PC-9 (cell line): Measurements from ENCODE around the gene ISG20. TPM values are rescaled to one million over a fixed set of nuclear protein-coding genes. Genes with fewer than 3 reads are reported as not detected.

Source experiments
- BruUV-seq: library from RNA; stranded (reverse); fragments of 400-500 nt; replicated peaks from 2 replicates; lab custom pipeline; 2021; lab: Mats Ljungman, UMichigan
- CTCF ChIA-PET: fragments of 300-600 bp; sonication (Branson Sonifier 250); formaldehyde crosslinking; loops from one replicate; lab custom pipeline; 2022; ENCODE audit warnings: antibody characterized with exemption; lab: Charles Lee
- POLR2A ChIA-PET: fragments of 300-600 bp; sonication (Branson Sonifier 250); formaldehyde crosslinking; loops from one replicate; lab custom pipeline; 2022; ENCODE audit warnings: antibody characterized with exemption; ENCODE audit not compliant: unreplicated experiment; lab: Charles Lee
- DNase-seq, 2 experiments: peaks; one replicate each; pipeline versions ENCODE4 v3.0.0 to v3.0.0-alpha.2; 2015 to 2022; ENCODE audit warnings: mixed read lengths in 1 of 2
- H2AFZ ChIP-seq: fragments of 200-600 bp; sonication (generic); 2 replicates; pipeline ENCODE4 v1.8.1; 2017; ENCODE audit warnings: antibody characterized with exemption
- H3F3A ChIP-seq: fragments of 200-600 bp; sonication (generic); 2 replicates; pipeline ENCODE4 v1.8.1; 2017; ENCODE audit warnings: antibody characterized with exemption, mild to moderate bottlenecking, low read depth; ENCODE audit not compliant: insufficient read depth
- H3K27ac ChIP-seq: fragments of 200-600 bp; sonication (generic); 2 replicates; pipeline ENCODE4 v1.6.1; 2016; ENCODE audit warnings: mixed run types
- H3K27me3 ChIP-seq: fragments of 200-600 bp; sonication (generic); 2 replicates; pipeline ENCODE4 v1.6.1; 2016; ENCODE audit warnings: low read depth, mixed run types; ENCODE audit not compliant: insufficient read depth
- H3K36me3 ChIP-seq: fragments of 200-600 bp; sonication (generic); 2 replicates; pipeline ENCODE4 v1.6.1; 2016; ENCODE audit warnings: low read depth, mixed run types
- H3K4me1 ChIP-seq: fragments of 200-600 bp; sonication (generic); replicated peaks from 2 replicates; pipeline ENCODE4 v1.6.1; 2016; ENCODE audit warnings: mixed run types; ENCODE audit not compliant: insufficient read depth
- H3K4me2 ChIP-seq: fragments of 200-600 bp; sonication (generic); 2 replicates; pipeline ENCODE4 v1.6.1; 2017; ENCODE audit warnings: mixed run types
- H3K4me3 ChIP-seq: fragments of 200-600 bp; sonication (generic); 2 replicates; pipeline ENCODE4 v1.6.1; 2016; ENCODE audit warnings: mixed run types
- H3K79me2 ChIP-seq: fragments of 200-600 bp; sonication (generic); 2 replicates; pipeline ENCODE4 v1.6.1; 2017; ENCODE audit warnings: low read depth, mixed run types
- H3K9me2 ChIP-seq: fragments of 200-600 bp; sonication (generic); 2 replicates; pipeline ENCODE4 v1.8.1; 2017; ENCODE audit warnings: mild to moderate bottlenecking; ENCODE audit not compliant: insufficient read depth
- H3K9me3 ChIP-seq: fragments of 200-600 bp; sonication (generic); 2 replicates; pipeline ENCODE4 v1.8.1; 2016; ENCODE audit warnings: low read depth; ENCODE audit not compliant: insufficient read depth
- H4K20me1 ChIP-seq: fragments of 200-600 bp; sonication (generic); 2 replicates; pipeline ENCODE4 v1.8.1; 2017; ENCODE audit not compliant: insufficient read depth
- CTCF ChIP-seq: fragments of 200-600 bp; sonication (generic); conservative IDR thresholded peaks from 2 replicates; pipeline ENCODE4 v1.6.1; 2017; ENCODE audit warnings: mixed run types, antibody characterized with exemption, mild to moderate bottlenecking, moderate library complexity
- EZH2 ChIP-seq: fragments of 200-600 bp; sonication (generic); IDR thresholded peaks from 2 replicates; pipeline ENCODE4 v1.8.0; 2017; ENCODE audit warnings: antibody characterized with exemption, low read depth
- intact Hi-C: fragments of 100-400 bp; cut with micrococcal nuclease; formaldehyde crosslinking; loops from one replicate; pipeline ENCODE4 v1.10.0; 2022; ENCODE audit not compliant: unreplicated experiment
- total RNA-seq: library from RNA; stranded (reverse); gene quantifications from 2 replicates; pipeline ENCODE4 v1.2.3, GENCODE V29; 2021

The ISG20 gene
- total RNA-seq, 1 experiment from 2014 or later: 2.5 TPM

DNA sequence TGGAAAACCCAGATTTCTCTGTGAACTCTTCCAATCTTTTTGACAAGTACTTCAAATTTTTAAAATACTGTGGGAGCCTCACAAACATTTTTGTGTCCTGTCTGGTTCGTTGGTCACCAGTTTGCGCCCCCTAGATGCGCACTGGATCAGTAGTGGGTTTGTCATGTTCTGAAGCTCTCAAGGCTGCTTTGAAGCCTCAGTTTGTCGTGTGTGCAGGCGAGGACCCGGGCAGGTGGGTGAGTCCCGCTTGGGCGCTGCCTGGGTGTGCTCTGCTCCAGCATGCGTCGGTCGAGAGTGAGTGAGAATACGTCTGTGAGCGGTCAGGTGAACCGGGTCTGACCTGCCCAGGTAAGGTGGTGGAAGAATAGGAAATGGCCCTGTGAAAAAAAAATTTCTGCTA is 34.9 kb upstream of the ISG20 start:
- Histone ChIP-seq H3K9me3 (no peaks in the 10 kb centered on the region), H4K20me1 (no peaks in the 10 kb centered on the region), H3K79me2 (no peaks in the 10 kb centered on the region), H3F3A (no peaks in the 10 kb centered on the region), H3K4me3 (no peak overlapping the region), H3K4me2 (no peak overlapping the region), H3K4me1 (no peaks in the 10 kb centered on the region), H3K36me3 (no peaks in the 10 kb centered on the region), H3K27me3 (peaks cover 52% of the 10 kb centered on the region), H2AFZ (no peak overlapping the region), H3K27ac (no peak overlapping the region), H3K9me2 (no peaks in the 10 kb centered on the region)
- ChIA-PET CTCF (no interaction called here), POLR2A (no interaction called here)
- no TSS peak for BruUV-seq
- TF ChIP-seq CTCF (no peak), EZH2 (no peak)
- no peak for DNase-seq
- intact Hi-C loops: no loop called here

DNA sequence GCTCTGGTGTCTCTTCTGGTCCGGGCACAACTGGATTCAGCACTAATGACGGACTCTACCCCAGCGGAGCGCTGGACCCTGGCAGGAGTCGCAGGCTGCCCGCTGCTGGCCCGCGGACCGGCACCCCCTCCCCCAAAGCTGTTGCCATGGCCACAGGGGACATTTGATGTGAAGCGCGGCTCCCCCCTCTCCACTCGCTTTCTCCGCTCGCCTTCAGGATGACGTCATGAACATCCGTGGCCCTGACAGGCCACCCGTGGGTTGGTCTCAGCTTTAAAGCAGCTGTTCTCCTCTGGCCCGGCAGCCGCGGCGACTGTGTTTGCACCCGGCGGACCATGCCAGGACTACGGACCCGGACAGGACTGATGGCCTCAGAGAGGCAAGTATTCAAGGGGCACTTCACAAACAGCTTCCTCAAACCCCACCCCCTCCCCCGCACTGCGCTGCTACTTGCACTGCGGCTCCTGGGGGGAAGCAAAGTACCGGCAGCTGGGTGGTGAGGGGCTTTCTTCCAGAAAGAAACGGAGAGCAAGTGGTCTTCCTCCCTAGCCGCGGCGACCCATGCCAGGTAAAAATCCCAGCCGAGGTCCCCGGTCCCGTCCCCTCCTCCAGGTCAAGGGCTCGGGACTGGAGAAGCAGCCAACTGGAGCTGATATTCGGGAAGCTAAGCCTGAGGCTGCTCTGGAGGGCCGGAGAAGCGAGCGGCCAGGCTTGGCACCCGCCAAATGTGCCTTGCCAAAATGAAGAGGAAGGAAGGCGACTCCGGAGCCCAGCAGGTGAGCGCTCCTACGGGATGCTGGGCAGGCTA is 34.2 kb upstream of the ISG20 start:
- Histone ChIP-seq H3F3A (no peaks in the 10 kb centered on the region), H3K79me2 (no peaks in the 10 kb centered on the region), H3K4me3 (no peak overlapping the region), H4K20me1 (no peaks in the 10 kb centered on the region), H2AFZ (no peak overlapping the region), H3K27ac (no peak overlapping the region), H3K36me3 (no peaks in the 10 kb centered on the region), H3K9me2 (no peaks in the 10 kb centered on the region), H3K4me2 (no peak overlapping the region), H3K4me1 (no peaks in the 10 kb centered on the region), H3K27me3 (peaks cover 57% of the 10 kb centered on the region), H3K9me3 (no peaks in the 10 kb centered on the region)
- DNase-seq: no peak
- CTCF ChIA-PET: no interaction called here
- no TSS peak for BruUV-seq
- intact Hi-C loops: no loop called here
- POLR2A ChIA-PET: no interaction called here
- TF ChIP-seq CTCF (no peak), EZH2 (no peak)

DNA sequence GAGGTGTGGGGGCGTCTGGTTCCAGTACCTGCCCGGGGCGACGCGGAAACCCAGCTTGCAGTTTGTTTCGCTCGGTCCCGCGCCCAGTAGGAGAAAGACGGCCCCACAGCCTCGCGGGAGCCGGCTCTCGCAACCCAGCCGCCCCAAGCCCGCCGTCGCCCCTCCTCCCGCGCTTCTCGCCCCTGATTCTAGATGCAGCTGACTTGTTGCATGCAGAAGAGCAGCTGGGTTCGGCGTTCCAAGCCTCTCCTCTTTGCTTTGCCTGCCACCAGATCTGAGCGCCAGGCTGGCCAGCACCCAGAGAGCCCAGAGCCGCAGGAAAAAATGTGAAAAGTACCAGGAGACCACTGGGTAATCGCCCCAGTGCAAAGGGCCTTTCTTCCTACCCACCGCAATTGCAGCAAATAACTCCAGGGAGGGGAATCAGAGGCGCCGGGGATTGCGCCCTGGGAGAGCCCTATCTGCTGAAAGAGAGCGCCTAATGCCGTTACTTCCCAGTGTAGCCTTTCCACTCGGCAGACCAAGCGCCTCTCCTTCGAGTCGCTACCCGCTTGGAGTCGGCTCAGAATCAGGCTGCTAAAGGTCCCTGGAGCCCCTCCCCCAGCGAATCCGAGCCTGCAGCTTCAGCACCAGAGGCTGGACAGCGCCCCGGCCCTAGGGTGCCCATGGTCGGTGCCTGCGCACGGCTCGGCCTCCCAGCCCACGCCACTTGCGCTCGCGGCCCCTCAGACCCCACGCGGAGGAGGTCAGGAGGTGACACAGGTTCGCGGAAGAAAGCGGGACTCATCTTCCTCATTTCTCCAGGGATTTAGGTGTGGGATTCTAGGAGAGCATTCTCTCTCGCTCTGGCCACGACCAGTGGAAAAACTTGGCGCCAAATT is 33.4 kb upstream of the ISG20 start:
- BruUV-seq: no TSS peak
- Histone ChIP-seq H2AFZ (no peak overlapping the region), H3K4me1 (no peaks in the 10 kb centered on the region), H3K79me2 (no peaks in the 10 kb centered on the region), H3K27me3 (peaks cover 61% of the 10 kb centered on the region), H3K4me3 (no peak overlapping the region), H4K20me1 (no peaks in the 10 kb centered on the region), H3F3A (no peaks in the 10 kb centered on the region), H3K9me3 (no peaks in the 10 kb centered on the region), H3K36me3 (no peaks in the 10 kb centered on the region), H3K9me2 (no peaks in the 10 kb centered on the region), H3K27ac (no peak overlapping the region), H3K4me2 (no peak overlapping the region)
- POLR2A ChIA-PET: no interaction called here
- DNase-seq: peak in 1 of 2 experiments; percentile 15
- CTCF ChIA-PET: no interaction called here
- intact Hi-C loops: no loop called here
- TF ChIP-seq CTCF (no peak), EZH2 (no peak)
